NCI-H2227 (cell line): ENCODE data around the gene ORC4.

ENCODE experiments used
- DNase-seq: peaks from one replicate; lab custom pipeline; 2025; ENCODE audit not compliant: unreplicated experiment; lab: John Stamatoyannopoulos, UW

ORC4 gene

DNA sequence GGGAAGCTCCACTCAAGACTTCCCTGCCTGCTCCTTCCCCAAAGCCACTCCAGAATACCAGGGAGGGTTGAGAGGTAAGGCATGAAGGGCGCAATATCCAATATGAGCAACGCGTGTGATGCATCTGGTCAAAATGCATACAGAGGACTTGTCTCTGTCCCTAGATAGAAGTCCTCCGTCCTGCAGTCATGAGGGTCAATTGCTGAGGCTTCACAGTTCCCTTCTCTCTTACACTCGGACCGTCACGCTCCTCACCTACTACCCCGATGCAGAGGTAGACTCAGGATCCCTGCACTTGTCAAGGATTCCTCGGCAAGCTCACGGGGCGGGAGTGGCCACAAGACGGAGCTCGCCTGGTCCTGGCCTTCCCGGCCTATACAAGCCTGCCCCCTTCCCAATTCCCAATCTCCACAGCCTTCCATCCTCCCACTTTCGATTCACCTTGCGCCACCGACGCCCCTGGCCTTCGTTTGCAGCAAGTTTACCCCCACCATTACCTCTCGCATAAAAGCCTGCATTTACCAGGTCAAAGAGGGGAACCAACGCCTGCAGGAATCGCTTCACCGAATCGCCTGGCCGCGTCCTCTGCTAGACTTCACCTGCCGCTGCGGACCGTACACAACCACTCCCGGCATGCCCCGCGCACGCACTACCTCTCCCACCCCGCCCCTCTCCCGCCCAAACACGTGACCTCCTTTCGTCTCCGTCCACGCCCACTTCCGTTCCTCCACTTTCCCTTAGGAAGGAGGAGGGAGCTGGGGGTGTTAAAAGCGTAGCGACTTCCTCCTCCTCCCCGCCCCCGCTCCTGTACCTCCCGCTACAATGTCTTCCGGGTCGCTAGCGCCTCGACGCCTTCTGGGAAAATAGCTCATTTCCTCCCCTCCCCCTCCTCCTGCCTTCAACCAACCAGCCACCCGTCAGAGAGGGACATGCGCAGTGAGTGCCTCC, at the start of gene ORC4:
TSS of gene ORC4 (minus strand) at position 627 of the 948 bp plus-strand sequence. CDS start 44,779 bp downstream, outside the sequence.
- DNase-seq, result peak; percentile 100

DNA sequence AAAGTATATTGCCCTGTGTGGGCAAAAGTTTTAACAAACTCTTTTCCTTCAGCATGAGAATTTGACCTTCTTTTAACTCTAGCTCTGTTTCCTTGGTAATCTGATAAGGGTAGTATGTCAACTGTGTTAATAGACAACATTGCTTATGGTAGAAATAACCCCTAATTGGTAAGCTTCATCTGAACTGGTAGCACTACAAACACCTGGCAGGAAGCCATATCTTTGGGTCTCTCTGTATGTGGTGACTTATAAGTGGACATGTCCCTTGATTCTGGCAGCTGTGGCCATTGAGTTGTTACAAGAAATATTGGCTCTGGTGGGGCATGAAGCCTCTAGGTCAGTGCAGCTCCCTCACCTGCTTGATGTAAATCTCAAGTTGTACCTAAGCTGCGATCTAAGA, 47.3 kb upstream of the ORC4 start:
- no peak for DNase-seq

- no peak for DNase-seq
Measured at GRCh38 chr2:148065936-148066335, 45.4 kb upstream of the ORC4 start.

DNA sequence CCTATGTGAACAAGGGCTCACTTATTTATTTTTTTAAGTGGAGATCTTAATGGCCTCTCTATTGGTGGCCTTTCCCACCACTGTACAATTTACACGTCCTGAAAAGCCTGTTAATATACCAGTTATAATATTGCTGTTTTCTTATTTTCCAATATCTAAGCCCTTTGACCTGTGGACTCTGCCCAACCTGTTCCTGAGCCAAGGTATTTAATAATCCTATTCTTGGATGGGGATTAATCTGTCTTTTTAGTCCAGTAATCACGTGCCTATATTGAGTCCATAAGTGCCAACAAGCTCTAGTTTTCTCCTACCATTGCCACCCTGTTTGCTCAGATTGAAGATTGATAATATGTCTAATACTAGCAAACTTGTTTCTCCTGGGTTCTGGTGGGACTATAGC, 43.1 kb upstream of the ORC4 start:
- no peak for DNase-seq

DNA sequence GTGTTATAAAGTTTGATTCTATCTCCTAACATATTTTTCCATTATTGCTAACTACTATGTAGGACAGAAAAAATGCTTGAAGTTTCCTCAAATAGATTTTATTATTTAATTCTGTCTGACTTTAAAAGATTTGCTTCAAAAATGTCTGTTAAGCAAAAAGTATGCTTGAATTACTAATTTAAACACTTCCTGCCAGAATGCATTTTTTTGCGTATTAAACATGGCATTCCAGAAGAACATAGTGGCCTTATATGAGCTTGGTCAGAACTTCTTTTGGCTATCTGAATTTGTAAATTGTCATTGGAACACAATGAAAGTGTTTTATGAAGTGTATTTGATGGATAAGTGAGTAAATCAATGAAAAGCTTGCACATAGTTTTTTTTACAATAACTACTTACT, 38.1 kb upstream of the ORC4 start:
- no peak for DNase-seq

GRCh38 chr2:148052687-148053086, 32.1 kb upstream of the ORC4 start:
- no peak for DNase-seq

DNA sequence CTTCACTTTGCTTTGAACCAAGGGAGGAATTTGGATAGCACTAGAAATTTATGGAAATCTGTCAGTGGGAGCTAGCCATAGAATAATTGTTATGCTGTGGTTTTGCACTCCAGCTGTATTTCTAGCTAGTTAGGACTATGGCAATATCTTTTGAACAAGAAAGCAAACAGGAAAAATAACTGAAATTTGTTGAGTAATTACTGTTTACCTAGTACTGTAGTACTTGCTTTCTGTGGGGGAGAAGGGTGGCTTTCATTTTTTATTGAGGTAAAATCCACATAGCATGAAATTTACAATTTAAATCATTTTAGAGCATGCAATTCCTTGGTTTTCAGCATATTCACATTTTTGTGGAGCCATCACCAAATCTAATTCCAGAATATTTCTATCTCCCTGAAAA, 28.7 kb upstream of the ORC4 start:
- DNase-seq, result no peak

DNA sequence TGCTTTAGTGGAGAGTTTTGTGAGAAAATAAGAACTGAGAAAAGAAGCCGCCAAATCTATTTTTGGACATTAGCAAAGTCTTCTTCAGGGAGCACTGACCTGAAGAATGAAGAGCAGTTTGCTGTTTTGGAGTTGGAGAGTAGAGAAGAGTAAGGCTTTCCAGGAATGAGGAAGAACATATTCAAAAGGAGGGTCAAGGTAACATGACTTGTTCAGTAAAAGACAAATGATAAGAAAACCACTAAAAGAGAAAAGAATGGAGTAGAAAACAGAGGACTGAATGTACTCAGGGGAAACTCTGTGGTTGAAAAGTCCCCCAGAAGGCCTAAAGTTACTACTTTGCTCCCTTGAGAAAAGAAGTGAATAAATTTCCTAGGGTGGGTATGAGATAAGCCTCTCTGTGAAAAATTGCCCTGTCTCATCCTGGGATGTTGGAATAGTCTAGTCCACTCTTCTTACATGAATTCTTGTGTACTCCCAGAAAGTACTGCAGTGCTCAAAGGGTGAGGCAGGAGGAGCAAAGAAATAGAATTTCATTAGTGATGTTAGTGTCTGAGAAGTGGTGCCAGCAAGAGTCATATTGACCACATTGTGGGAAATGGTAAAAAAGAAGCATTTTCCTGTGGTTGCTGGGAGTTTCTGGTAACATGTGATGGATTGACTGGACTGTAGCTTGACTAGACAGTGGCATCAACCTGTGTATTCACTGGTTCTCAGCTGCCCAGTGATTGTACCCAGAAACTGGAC, 28.1 kb upstream of the ORC4 start:
- no peak for DNase-seq

DNA sequence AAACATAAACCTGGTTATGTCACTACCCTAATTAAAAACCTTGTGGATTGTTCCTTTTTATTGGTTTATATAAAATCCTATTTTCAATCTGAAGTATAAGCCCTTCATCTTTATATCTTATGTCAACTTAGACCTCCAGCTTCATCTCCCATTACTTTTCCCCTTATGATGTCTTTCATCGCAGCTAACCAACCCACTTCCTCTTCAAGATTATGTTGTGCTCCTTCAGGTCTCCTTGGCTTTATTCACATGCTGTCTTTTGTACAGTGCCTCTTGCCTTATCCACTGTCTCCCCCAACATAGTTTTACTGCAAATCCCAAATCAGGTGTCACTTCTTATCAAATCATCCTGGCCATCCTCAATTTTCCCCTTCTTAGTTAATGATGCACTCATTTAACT, 26.3 kb upstream of the ORC4 start:
- DNase-seq, result no peak

DNA sequence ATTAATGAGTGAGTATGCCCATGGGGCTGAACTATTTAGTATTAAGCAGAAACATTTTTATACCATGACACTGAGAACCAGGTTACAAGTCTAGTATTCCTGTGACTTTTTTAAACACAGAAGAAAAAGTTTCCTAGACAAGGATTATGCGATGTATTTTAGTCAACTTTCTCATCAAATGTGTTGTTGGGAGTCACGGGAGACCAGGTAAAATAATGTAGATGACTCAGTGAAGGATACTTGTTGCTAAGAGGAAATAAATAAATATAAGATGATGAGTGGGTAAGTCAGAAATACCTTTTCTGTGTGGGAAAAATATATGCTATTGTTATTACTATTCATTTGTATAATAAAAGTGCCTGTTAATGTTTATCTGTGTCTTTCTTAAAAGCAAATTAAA, 23.8 kb upstream of the ORC4 start:
- no peak for DNase-seq

DNA sequence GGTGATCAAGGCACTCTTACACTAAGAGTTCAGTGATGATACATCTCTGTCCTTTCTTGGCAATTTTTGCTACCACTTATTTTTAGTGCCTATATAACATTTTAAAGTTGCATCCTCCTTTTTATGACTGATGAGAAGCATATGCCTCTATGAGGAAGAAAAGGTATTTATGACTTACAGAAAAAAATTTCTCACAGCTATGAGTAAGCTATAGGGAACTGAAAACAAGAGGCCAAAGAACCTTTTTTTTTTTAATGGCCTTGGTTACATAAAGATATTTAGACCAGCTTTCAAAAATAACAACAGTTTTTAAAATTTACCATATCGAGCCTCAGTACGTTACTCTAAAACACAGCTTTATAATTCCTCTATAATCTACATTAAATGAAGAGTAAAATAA, 21.7 kb upstream of the ORC4 start:
- DNase-seq, result no peak

- DNase-seq, result no peak
Measured at GRCh38 chr2:148039783-148040182, 19.2 kb upstream of the ORC4 start.

DNA sequence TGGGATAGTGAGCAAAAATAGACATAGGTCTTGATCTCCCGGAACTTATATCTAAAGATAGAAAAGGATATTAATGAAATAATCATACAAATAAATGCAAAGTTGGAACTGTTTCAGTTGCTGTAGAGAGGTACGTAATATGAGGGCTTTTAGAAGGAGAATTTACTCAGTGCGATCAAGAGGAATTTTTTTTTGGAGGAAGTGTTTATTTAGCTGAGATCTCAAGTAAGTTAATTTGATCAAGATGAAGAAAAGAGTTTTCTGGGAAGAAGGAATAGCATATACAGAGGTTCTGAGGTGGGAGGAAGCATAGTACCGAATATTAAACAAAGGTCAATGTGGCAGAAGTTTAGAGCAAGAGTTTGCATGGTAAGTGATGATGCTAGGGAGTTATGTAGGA, 11.7 kb upstream of the ORC4 start:
- no peak for DNase-seq

- DNase-seq, result no peak
Measured at GRCh38 chr2:148031152-148031551, 10.6 kb upstream of the ORC4 start.

DNA sequence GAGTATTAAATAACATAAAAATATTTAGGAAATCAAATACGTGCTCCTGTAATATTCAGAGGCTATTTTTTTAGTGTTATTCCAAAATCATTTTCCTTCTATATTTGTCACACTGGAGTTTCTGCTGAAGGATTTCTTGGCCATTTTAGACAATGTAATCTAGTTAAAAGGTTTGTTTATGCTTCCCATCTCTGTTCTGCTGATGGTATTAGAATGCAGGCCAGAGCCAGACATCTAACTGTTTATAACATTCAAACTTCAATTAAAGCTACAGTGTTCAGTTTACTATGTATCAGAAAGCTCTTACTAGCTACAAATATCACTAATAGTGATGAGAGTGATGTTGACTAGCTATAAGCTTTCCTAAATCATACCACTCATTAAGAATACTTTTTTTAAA, 8.2 kb upstream of the ORC4 start:
- no peak for DNase-seq

DNA sequence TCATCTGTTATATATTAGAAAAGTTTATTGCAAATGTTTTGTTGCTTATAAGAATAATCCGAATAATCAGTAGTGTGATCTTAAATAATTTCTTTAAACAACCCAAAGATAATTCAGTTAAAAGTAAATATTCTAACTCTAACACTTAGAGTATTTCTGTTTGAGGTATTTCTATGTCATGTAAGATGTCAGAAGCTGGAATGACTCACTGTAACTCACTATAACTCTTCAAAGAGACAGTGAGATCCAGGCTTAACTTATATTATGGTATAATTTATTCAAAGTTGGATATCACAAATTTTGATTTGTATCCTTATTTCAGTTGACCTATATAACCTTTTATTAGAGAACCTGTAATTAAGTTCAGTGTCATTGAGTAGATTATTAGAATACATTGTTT, 7.3 kb upstream of the ORC4 start:
- no peak for DNase-seq

GRCh38 chr2:148026573-148026972, 6.0 kb upstream of the ORC4 start:
- no peak for DNase-seq

DNA sequence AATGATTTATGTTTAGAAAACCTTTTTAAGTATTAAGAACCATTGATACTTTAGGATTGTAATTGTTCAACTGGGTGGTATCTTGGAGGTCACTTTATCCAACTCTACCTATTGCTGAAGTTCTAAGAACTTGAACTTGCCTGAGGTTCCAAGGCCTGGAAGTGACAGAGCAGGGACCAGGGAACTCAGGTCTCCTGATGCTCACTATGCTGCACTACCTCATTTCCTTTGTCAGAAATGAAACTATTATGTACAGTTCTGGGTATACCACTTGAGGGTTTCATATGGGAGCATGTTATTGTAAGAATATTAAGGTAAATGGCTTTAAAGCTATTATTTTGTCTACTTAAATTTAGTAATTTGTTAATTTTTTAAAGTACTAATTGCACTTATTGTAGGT, 3.3 kb upstream of the ORC4 start:
- no peak for DNase-seq

GRCh38 chr2:148022882-148023281, 2.3 kb upstream of the ORC4 start:
- no peak for DNase-seq

- no peak for DNase-seq
Measured at GRCh38 chr2:148022351-148022750, 1.8 kb upstream of the ORC4 start.

- no peak for DNase-seq
Measured at GRCh38 chr2:148021886-148022285, 1.3 kb upstream of the ORC4 start.
